ENCODE results near the gene SLC44A5. TPM values are rescaled to one million over a fixed set of nuclear protein-coding genes. Genes with fewer than 3 reads are reported as not detected.
"Not testable (repeated sequence)": the region's sequence is repeated elsewhere in the genome, so short reads cannot be mapped to it uniquely, and the experiment has no call there.

SLC44A5 gene
- total RNA-seq, 2 experiments from 2014 or later, result 0.98 to 1.1 TPM

DNA sequence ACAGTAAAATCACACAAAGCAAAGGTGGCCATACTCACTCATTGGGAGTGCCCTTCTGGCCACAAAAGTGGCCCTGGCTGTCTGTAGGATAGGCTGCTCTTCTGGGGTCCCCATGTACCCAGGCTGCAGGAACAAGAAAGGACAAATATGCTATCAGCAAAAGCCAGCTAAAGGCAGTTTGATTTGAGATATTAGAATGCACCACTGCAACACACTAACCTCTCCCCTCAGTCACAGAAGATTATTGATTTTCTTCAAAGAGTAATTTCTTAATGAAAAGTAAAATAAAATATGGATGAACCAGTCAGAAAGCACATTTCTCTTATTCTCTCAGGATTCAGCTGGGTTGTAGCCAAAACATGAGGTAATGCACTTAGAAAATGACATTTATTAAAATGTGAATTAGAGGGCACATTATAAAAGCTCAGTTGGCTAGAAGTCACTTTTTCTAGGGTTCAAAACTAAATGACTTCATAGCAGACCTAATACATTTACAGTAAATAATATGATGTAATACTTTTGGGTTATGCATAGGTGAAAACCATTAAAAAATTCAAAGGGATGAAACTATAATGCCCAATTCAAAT, 335.9 kb downstream of the SLC44A5 start:
- Mint-ChIP-seq H3K4me1 (no peaks in the 10 kb centered on the region), H3K27me3 (no peaks in the 10 kb centered on the region), H3K27ac (no peak overlapping the region), H3K4me3 (no peak overlapping the region), H3K36me3 (ENCODE audit: low read depth) (no peaks in the 10 kb centered on the region), H3K9me3 (no peaks in the 10 kb centered on the region)
- ChIA-PET POLR2A (no interaction called here), CTCF (interaction anchor here (1.2 kb wide), 1 partner anchor 8 kb away, joined by 3 read pairs; no protein-coding TSS in a partner anchor)
- no peak for DNase-seq

DNA sequence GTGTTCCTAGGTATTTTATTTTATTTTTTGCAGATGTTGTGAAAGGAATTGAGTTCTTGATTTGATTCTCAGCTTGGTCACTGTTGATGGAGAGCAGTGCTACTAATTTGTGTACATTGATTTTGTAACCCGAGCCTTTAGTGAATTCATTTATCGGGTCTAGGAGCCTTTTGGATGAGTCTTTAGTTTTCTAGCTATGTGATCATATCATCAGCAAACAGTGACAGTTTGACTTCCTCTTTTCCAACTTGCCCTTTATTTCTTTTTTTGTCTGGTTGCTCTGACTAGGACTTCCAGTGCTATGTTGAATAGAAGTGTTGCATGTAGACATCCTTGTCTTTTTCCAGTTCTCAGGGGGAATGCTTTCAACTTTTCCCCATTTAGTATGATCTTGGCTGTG, 337.8 kb downstream of the SLC44A5 start:
- Mint-ChIP-seq H3K36me3 (ENCODE audit: low read depth) (no peaks in the 10 kb centered on the region), H3K27me3 (no peaks in the 10 kb centered on the region), H3K4me3 (no peak overlapping the region), H3K9me3 (no peaks in the 10 kb centered on the region), H3K27ac (no peak overlapping the region), H3K4me1 (no peaks in the 10 kb centered on the region)
- ChIA-PET CTCF (no interaction called here), POLR2A (no interaction called here)
- no peak for DNase-seq

DNA sequence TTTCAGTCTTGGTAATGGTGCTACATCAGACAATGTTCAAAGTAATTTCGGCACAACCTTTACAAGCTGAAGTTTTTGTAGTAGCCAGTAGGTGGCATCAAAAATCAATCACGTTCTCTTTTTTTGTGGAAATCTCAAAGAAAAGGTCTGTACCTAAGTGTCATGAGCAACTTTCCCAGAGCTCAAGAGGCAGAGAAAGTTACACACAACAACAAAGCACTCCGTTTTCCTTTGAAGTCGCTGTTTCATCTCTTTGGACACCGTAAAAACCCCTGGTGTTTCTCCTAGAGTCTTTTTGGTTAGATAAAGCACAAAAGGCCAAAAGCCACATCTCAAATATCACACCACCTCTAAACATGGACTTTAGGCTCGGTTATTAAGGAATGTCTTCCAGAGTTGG, 345.1 kb downstream of the SLC44A5 start:
- H3K27ac Mint-ChIP-seq, result no peak overlapping the region
- no peaks in the 10 kb centered on the region for H3K27me3 Mint-ChIP-seq
- no peak for DNase-seq
- H3K9me3 Mint-ChIP-seq, result no peaks in the 10 kb centered on the region
- CTCF ChIA-PET, result interaction anchor here (0.6 to 2.9 kb wide), 5 partner anchors 8 to 366 kb away, joined by 3 to 12 read pairs (median 3); no protein-coding TSS in a partner anchor
- POLR2A ChIA-PET, result no interaction called here
- no peaks in the 10 kb centered on the region for H3K36me3 Mint-ChIP-seq (ENCODE audit: low read depth)
- H3K4me3 Mint-ChIP-seq, result no peak overlapping the region
- H3K4me1 Mint-ChIP-seq, result no peaks in the 10 kb centered on the region

DNA sequence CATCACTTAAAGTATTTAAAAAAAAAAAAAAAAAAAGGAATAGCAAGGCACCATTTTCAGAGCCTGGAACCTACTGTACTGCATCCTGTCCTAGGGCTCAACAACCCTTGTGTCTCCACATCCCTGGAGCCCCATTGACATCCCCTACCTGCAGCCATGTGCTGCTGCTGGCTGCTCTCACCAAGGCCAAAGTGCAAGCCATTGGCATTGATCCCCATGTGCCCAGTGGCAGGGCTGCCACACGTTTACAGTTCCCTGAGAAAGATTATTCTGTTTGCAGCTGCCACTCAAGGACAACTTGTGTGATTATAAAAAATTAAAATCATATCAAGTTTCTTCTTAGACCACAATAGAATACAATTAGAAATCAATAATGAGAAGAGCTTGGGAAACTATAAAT, 346.8 kb downstream of the SLC44A5 start:
- no peak overlapping the region for H3K27ac Mint-ChIP-seq
- CTCF ChIA-PET, result no interaction called here

DNA sequence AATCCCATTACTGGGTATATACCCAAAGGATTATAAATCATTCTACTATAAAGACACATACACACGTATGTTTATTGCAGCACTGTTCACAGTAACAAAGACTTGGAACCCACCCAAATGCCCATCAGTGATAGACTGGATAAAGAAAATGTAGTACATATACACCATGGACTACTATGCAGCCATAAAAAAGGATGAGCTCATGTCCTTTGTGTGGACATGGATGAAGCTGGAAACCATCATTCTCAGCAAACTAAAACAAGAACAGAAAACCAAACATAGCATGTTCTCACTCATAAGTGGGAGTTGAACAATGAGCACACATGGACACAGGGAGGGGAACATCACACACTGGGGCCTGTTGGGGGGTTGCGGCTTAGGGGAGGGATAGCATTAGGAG, 347.3 kb downstream of the SLC44A5 start:
- H3K27me3 Mint-ChIP-seq; H3K4me1 Mint-ChIP-seq; H3K9me3 Mint-ChIP-seq; H3K36me3 Mint-ChIP-seq (ENCODE audit: low read depth); POLR2A ChIA-PET; H3K4me3 Mint-ChIP-seq; H3K27ac Mint-ChIP-seq; DNase-seq; CTCF ChIA-PET: not testable (repeated sequence)

More for the DNA sequence above, 346.8 kb downstream of the SLC44A5 start:
- Mint-ChIP-seq H3K9me3 (no peaks in the 10 kb centered on the region), H3K4me1 (no peaks in the 10 kb centered on the region), H3K36me3 (ENCODE audit: low read depth) (no peaks in the 10 kb centered on the region), H3K27me3 (no peaks in the 10 kb centered on the region), H3K4me3 (no peak overlapping the region)
- no peak for DNase-seq
- POLR2A ChIA-PET, result no interaction called here

DNA sequence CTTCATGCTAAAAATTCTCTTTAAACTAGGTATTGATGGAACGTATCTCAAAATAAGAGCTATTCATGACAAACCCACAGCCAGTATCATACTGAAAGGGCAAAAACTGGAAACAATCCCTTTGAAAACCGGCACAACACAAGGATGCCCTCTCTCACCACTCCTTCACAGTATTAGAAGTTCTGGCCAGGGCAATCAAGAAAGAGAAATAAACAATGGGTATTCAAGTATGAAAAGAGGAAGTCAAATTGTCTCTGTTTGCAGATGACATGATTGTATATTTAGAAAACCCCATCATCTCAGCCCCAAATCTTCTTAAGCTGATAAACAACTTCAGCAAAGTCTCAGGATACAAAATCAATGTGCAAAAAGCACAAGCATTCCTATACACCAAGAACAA, 349.0 kb downstream of the SLC44A5 start:
- H3K36me3 Mint-ChIP-seq (ENCODE audit: low read depth); H3K27ac Mint-ChIP-seq; H3K4me1 Mint-ChIP-seq; H3K4me3 Mint-ChIP-seq; CTCF ChIA-PET; H3K27me3 Mint-ChIP-seq; H3K9me3 Mint-ChIP-seq; DNase-seq; POLR2A ChIA-PET: not testable (repeated sequence)

DNA sequence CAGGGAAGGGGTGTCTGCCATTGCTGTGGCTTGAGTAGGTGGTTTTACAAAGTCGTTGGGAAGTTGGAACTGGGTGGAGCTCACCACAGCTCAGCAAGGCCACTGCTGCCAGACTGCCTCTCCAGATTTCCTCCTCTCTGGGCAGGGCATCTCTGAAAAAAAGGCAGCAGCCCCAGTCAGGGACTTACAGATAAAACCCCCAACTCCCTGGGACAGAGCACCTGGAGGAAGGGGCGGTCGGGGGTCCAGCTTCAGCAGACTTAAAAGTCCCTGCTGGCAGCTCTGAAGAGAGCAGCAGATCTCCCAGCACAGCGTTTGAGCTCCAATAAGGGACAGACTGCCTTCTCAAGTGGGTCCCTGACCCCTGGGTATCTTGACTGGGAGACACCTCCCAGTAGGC, 352.6 kb downstream of the SLC44A5 start:
- H3K27me3 Mint-ChIP-seq, result no peaks in the 10 kb centered on the region

DNA sequence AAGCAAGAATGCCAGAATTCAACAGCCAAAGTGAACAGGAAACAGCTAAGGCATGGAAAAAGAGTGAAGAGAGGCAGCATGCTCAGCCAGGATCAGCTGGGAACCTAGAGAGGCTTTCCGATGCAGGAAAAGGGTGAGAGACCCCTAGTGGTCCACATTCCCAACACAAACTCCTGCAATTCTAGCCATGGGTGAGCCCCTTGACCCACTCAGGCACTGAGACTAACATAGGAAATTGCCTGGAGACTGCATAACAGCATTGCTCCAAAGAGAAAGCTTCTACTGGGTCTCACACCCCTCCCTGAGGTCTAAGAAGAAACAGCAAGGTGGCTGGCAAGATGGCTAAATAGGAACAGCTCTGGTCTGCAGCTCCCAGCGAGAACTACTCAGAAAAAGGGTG, 353.5 kb downstream of the SLC44A5 start:
- no peaks in the 10 kb centered on the region for H3K4me1 Mint-ChIP-seq
- no peaks in the 10 kb centered on the region for H3K36me3 Mint-ChIP-seq (ENCODE audit: low read depth)
- CTCF ChIA-PET, result interaction anchor here (0.9 kb wide), 1 partner anchor 8 kb away, joined by 3 read pairs; no protein-coding TSS in a partner anchor
- H3K9me3 Mint-ChIP-seq, result no peaks in the 10 kb centered on the region
- H3K27me3 Mint-ChIP-seq, result no peaks in the 10 kb centered on the region
- DNase-seq, result no peak
- no peak overlapping the region for H3K4me3 Mint-ChIP-seq
- H3K27ac Mint-ChIP-seq, result no peak overlapping the region
- POLR2A ChIA-PET, result no interaction called here

More for the DNA sequence above, 352.6 kb downstream of the SLC44A5 start:
- Mint-ChIP-seq H3K27ac (no peak overlapping the region), H3K4me1 (no peaks in the 10 kb centered on the region), H3K9me3 (no peaks in the 10 kb centered on the region), H3K36me3 (ENCODE audit: low read depth) (no peaks in the 10 kb centered on the region), H3K4me3 (no peak overlapping the region)
- ChIA-PET POLR2A (no interaction called here), CTCF (no interaction called here)
- no peak for DNase-seq

DNA sequence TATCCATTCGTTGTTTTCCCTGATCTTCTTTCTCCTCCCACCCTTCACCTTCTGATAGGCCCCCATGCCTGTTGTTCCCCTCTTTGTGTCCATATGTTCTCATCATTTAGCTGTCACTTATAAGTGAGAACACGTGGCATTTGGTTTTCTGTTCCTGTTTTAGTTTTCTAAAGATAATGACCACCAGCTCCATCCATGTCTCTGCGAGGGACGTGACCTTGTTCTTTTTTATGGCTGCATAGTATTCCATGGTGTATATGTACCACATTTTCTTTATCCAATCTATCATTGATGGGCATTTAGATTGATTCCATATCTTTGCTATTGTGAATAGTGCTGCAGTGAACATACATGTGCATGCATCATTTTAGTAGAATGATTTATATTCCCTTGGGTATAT, 360.8 kb downstream of the SLC44A5 start:
- H3K27ac Mint-ChIP-seq; H3K4me1 Mint-ChIP-seq; POLR2A ChIA-PET; H3K27me3 Mint-ChIP-seq; H3K4me3 Mint-ChIP-seq; DNase-seq; H3K36me3 Mint-ChIP-seq (ENCODE audit: low read depth); H3K9me3 Mint-ChIP-seq: not testable (repeated sequence)
- CTCF ChIA-PET, result interaction anchor here (1.1 kb wide), 1 partner anchor 18 kb away, joined by 3 read pairs; no protein-coding TSS in a partner anchor

DNA sequence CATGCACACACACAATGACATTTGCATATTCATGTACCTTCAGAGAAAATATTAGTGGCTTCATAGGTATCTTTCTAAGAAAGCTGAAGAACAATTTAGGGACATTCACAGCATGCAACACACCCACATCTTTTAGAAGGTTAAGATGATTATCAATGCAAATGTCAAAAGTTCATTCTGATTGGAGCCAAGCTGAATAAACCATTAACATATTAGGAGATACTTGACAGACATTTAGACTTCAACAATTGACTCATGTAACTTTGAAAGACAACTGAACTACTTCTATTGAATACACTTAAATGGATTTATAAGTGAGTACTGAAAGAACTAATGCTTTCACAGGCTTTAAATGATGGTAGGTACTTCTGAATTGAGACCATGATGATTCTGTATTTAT, 365.7 kb downstream of the SLC44A5 start:
- Mint-ChIP-seq H3K9me3 (peaks cover 2% of the 10 kb centered on the region), H3K4me3 (no peak overlapping the region), H3K27ac (no peak overlapping the region), H3K4me1 (no peaks in the 10 kb centered on the region), H3K36me3 (ENCODE audit: low read depth) (no peaks in the 10 kb centered on the region), H3K27me3 (no peaks in the 10 kb centered on the region)
- DNase-seq, result no peak
- ChIA-PET CTCF (no interaction called here), POLR2A (no interaction called here)

DNA sequence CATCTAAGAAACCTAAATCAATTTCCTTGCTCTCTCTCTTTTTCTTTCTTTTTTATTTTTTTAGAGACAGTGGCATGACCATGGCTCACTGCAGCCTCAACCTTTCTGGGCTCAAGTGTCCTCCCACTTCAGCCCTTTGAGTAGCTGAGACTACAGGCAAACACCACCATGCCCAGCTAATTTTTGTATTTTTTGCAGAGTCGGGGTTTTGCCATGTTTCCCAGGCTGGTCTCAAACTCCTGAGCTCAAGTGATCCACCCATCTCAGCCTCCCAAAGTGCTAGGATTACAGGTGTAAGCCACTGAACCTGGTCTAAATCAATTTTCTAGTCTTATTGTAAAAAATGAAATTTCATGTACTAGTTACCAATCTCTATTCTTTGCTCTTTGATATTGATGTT, 367.8 kb downstream of the SLC44A5 start:
- Mint-ChIP-seq H3K36me3 (ENCODE audit: low read depth) (no peaks in the 10 kb centered on the region), H3K4me3 (no peak overlapping the region), H3K27me3 (no peaks in the 10 kb centered on the region), H3K27ac (no peak overlapping the region), H3K9me3 (no peaks in the 10 kb centered on the region), H3K4me1 (no peaks in the 10 kb centered on the region)
- POLR2A ChIA-PET, result no interaction called here
- CTCF ChIA-PET, result no interaction called here
- no peak for DNase-seq

DNA sequence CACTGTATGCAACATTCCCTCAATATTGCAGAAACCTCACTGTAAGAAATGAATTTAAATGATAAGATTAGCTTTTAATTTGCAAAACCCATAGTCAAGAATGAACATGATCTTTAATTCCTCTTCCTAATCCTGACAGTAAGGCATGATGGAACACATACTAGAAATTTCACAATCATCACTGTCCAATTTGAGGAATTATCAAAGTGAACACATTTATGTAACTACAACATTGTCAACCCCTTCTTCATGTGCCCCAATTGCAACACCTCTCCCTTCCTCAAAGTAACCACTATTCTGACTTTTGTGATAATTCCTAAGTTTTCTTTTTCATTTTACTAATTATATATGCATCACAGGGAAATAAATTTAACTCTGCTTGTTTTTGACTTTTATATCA, 373.6 kb downstream of the SLC44A5 start:
- CTCF ChIA-PET, result no interaction called here
- Mint-ChIP-seq H3K9me3 (no peaks in the 10 kb centered on the region), H3K4me3 (no peak overlapping the region), H3K27ac (no peak overlapping the region), H3K36me3 (ENCODE audit: low read depth) (no peaks in the 10 kb centered on the region), H3K4me1 (no peaks in the 10 kb centered on the region), H3K27me3 (no peaks in the 10 kb centered on the region)
- no peak for DNase-seq
- POLR2A ChIA-PET, result no interaction called here

DNA sequence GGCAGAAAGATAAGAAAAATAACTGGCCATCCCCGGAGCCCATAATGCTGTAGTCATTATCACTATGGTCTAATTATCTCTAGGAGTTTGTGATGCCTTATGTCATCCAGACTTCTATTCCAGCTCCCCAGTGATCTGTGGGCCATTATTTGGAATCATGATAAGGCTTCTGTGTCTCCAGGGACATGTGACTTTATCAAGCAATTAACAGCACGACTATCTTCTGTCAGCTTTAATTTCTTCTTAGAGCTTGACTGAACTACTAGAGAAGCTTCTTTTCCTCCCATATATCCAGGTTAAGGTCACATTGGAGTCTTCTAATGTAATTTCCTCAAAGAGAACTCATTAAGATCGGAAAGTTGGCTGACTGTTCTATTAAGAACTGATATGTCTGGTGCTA, 376.4 kb downstream of the SLC44A5 start:
- no peak overlapping the region for H3K4me3 Mint-ChIP-seq
- no peak overlapping the region for H3K27ac Mint-ChIP-seq
- no peaks in the 10 kb centered on the region for H3K27me3 Mint-ChIP-seq
- no peaks in the 10 kb centered on the region for H3K36me3 Mint-ChIP-seq (ENCODE audit: low read depth)
- no peaks in the 10 kb centered on the region for H3K9me3 Mint-ChIP-seq
- DNase-seq, result no peak
- ChIA-PET CTCF (interaction anchor here (1.4 kb wide), 1 partner anchor 469 kb away, joined by 3 read pairs; no protein-coding TSS in a partner anchor), POLR2A (no interaction called here)
- no peaks in the 10 kb centered on the region for H3K4me1 Mint-ChIP-seq

DNA sequence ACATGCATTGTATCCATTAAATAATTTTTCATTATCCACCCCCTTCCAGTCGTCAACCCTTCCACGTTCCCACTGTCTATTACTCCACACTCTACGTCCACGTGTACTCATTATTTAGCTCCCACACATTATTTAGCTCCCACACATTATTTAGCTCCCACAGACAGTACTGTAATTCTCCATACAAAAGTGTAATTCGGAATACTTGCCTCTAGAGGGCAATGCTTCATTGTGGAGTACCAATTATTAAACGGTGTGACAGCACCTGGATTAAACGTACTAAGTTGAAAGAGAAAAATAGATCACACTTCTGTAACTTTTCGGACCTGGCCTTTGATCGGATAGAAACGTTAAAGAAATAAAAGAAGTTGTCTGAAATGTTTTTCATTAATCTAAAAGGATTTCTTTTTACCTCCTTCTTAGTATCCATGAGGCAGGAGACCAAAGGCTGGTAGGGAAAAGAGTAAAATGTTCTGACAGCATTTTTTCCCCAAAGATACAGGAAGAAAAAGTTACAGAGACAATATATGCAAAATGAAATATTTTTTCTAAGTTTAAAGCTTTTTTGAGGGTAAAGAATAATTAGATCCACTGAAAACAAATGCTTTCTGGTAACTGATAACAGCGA, 377.5 kb downstream of the SLC44A5 start:
- Mint-ChIP-seq H3K27ac (no peak overlapping the region), H3K36me3 (ENCODE audit: low read depth) (no peaks in the 10 kb centered on the region), H3K4me3 (no peak overlapping the region), H3K27me3 (no peaks in the 10 kb centered on the region), H3K9me3 (no peaks in the 10 kb centered on the region), H3K4me1 (no peaks in the 10 kb centered on the region)
- no peak for DNase-seq
- ChIA-PET POLR2A (no interaction called here), CTCF (interaction anchor here (0.8 to 2.0 kb wide), 7 partner anchors 8 to 467 kb away, joined by 3 to 7 read pairs (median 4); no protein-coding TSS in a partner anchor)
